ENCODE data around the gene DSG3. TPM values are rescaled to one million over a fixed set of nuclear protein-coding genes. Genes with fewer than 3 reads are reported as not detected.

Gene DSG3
- total RNA-seq, 1 experiment from 2014 or later: 0.05 TPM

- H4K20me1 ChIP-seq (ENCODE audit: insufficient read depth): no peaks in the 10 kb centered on the region
- intact Hi-C loops (cut with micrococcal nuclease): no loop called here
- ChIA-PET RAD21 (ENCODE audit: low non-redundant PET in 1 of 2, low total read pairs in 2 of 2, uncharacterized antibody in 2 of 2, unreplicated experiment in 2 of 2) (interaction anchor here in 1 of 2 experiments (0.7 kb wide), 1 partner anchor 109 kb away, joined by 3 read pairs; no protein-coding TSS in a partner anchor), POLR2A (no interaction called here), CTCF (interaction anchor here (1.4 to 2.4 kb wide), 2 partner anchors 15 kb away, joined by 3 to 10 read pairs; no protein-coding TSS in a partner anchor)
- H3K9me2 ChIP-seq (ENCODE audit: insufficient read depth): no peaks in the 10 kb centered on the region
- H3K27me3 ChIP-seq (ENCODE audit: insufficient read depth, low read length): no peaks in the 10 kb centered on the region
- H3K4me1 ChIP-seq (ENCODE audit: control insufficient read depth in 1 of 2, insufficient read depth in 2 of 2, low read length in 2 of 2): peaks cover 0 to 5% of the 10 kb centered on the region in 2 experiments; a peak in 1 of 4 replicates
- no peaks in the 10 kb centered on the region for H3K79me2 ChIP-seq (ENCODE audit: insufficient read depth, low read length)
- H3K36me3 ChIP-seq (ENCODE audit: control insufficient read depth in 1 of 2, insufficient read depth in 2 of 2, low read length in 2 of 2): no peaks in the 10 kb centered on the region
- no peaks in the 10 kb centered on the region for H3K9me3 ChIP-seq (ENCODE audit: control insufficient read depth in 1 of 2, insufficient read depth in 1 of 2, low read depth in 1 of 2, low read length in 2 of 2)
- no peak overlapping the region for H3K9ac ChIP-seq (ENCODE audit: low read length)
- no peak for DNase-seq (ENCODE audit: low read depth, low spot score)
- BruUV-seq (replicated peaks): no TSS peak
- no peak overlapping the region for H2AFZ ChIP-seq (ENCODE audit: low read depth, low read length, poor library complexity, severe bottlenecking)
- TF ChIP-seq ZNF274 (IDR thresholded peaks at IDR 0.05; ENCODE audit: low read depth, low read length): no peak
- no peak for TF ChIP-seq ZFX (IDR thresholded peaks at IDR 0.05)
- no peak for TF ChIP-seq SRF (IDR thresholded peaks at IDR 0.05; ENCODE audit: low read depth)
- TF ChIP-seq CEBPB (IDR thresholded peaks at IDR 0.05; ENCODE audit: low read depth): no peak
- no peak for TF ChIP-seq EZH2phosphoT487 (IDR thresholded peaks at IDR 0.05; ENCODE audit: borderline replicate concordance)
- TF ChIP-seq, protein P1, sequence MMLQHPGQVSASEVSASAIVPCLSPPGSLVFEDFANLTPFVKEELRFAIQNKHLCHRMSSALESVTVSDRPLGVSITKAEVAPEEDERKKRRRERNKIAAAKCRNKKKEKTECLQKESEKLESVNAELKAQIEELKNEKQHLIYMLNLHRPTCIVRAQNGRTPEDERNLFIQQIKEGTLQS (IDR thresholded peaks at IDR 0.05): no peak
- TF ChIP-seq SP1 (IDR thresholded peaks at IDR 0.05; ENCODE audit: low read depth): no peak
- TF ChIP-seq, protein P2, sequence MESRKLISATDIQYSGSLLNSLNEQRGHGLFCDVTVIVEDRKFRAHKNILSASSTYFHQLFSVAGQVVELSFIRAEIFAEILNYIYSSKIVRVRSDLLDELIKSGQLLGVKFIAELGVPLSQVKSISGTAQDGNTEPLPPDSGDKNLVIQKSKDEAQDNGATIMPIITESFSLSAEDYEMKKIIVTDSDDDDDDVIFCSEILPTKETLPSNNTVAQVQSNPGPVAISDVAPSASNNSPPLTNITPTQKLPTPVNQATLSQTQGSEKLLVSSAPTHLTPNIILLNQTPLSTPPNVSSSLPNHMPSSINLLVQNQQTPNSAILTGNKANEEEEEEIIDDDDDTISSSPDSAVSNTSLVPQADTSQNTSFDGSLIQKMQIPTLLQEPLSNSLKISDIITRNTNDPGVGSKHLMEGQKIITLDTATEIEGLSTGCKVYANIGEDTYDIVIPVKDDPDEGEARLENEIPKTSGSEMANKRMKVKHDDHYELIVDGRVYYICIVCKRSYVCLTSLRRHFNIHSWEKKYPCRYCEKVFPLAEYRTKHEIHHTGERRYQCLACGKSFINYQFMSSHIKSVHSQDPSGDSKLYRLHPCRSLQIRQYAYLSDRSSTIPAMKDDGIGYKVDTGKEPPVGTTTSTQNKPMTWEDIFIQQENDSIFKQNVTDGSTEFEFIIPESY (IDR thresholded peaks at IDR 0.05; ENCODE audit: extremely low read depth, insufficient replicate concordance, low read length): no peak
- TF ChIP-seq TCF7L2 (IDR thresholded peaks at IDR 0.05; ENCODE audit: borderline replicate concordance, extremely low read depth, insufficient read depth, insufficient read length): no peak
- TF ChIP-seq EGR1 (IDR thresholded peaks at IDR 0.05; ENCODE audit: low read depth): no peak
- TF ChIP-seq, protein P3, sequence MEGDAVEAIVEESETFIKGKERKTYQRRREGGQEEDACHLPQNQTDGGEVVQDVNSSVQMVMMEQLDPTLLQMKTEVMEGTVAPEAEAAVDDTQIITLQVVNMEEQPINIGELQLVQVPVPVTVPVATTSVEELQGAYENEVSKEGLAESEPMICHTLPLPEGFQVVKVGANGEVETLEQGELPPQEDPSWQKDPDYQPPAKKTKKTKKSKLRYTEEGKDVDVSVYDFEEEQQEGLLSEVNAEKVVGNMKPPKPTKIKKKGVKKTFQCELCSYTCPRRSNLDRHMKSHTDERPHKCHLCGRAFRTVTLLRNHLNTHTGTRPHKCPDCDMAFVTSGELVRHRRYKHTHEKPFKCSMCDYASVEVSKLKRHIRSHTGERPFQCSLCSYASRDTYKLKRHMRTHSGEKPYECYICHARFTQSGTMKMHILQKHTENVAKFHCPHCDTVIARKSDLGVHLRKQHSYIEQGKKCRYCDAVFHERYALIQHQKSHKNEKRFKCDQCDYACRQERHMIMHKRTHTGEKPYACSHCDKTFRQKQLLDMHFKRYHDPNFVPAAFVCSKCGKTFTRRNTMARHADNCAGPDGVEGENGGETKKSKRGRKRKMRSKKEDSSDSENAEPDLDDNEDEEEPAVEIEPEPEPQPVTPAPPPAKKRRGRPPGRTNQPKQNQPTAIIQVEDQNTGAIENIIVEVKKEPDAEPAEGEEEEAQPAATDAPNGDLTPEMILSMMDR (IDR thresholded peaks at IDR 0.05 in 2 of 3, conservative IDR thresholded peaks at IDR 0.05 in 1 of 3; ENCODE audit: borderline replicate concordance in 1 of 3, insufficient read depth in 1 of 3, low read depth in 2 of 3, low read length in 2 of 3): no peak
- no peak for TF ChIP-seq JUND (IDR thresholded peaks at IDR 0.05)
- no peak for TF ChIP-seq RAD21 (IDR thresholded peaks at IDR 0.05; ENCODE audit: low read depth)
- TF ChIP-seq POLR2AphosphoS5 (IDR thresholded peaks at IDR 0.05; ENCODE audit: low read depth, low read length): no peak
- no peak for TF ChIP-seq MAX (IDR thresholded peaks at IDR 0.05)
- no peak for TF ChIP-seq FOSL1 (IDR thresholded peaks at IDR 0.05; ENCODE audit: low read depth)
- no peak overlapping the region for H3K4me2 ChIP-seq (ENCODE audit: low read length)
- no peak overlapping the region for H3K4me3 ChIP-seq (replicated peaks in 1 of 2; ENCODE audit: low read depth in 1 of 2, low read length in 2 of 2)
- no peak for ATAC-seq
- no peak overlapping the region for H3K27ac ChIP-seq (ENCODE audit: low read depth, low read length)
Observed at GRCh38 chr18:31439807-31440325, 7.7 kb upstream of the DSG3 start.
